GM12875 (cell line): ENCODE data around the gene HLCS.

Experiments
- H3K4me3 ChIP-seq: one replicate; pipeline ENCODE4 v1.5.1; 2011; ENCODE audit warnings: low read depth, low read length, control low read depth
- CTCF ChIP-seq: IDR thresholded peaks from 2 replicates; pipeline ENCODE4 v1.5.1; 2011; ENCODE audit warnings: low read depth, mild to moderate bottlenecking, control low read depth, inconsistent platforms, low read length, moderate library complexity, borderline replicate concordance; ENCODE audit not compliant: insufficient read depth

HLCS gene

GRCh38 chr21:36858320-36858957 is 108.0 kb downstream of the HLCS start:
- no peak for TF ChIP-seq CTCF
- H3K4me3 ChIP-seq: no peak overlapping the region

- no peak for TF ChIP-seq CTCF
- H3K4me3 ChIP-seq: no peak overlapping the region
Observed at GRCh38 chr21:36856643-36857042, 109.8 kb downstream of the HLCS start.

- TF ChIP-seq CTCF: peak; percentile 67
- no peak overlapping the region for H3K4me3 ChIP-seq
Observed at GRCh38 chr21:36854391-36854790, 112.1 kb downstream of the HLCS start.

GRCh38 chr21:36852864-36853263 is 113.6 kb downstream of the HLCS start:
- TF ChIP-seq CTCF: no peak
- no peak overlapping the region for H3K4me3 ChIP-seq

- H3K4me3 ChIP-seq: no peak overlapping the region
- no peak for TF ChIP-seq CTCF
Observed at GRCh38 chr21:36852293-36852692, 114.2 kb downstream of the HLCS start.

- no peak for TF ChIP-seq CTCF
- no peak overlapping the region for H3K4me3 ChIP-seq
Observed at GRCh38 chr21:36851121-36851520, 115.3 kb downstream of the HLCS start.

GRCh38 chr21:36850372-36850771 is 116.1 kb downstream of the HLCS start:
- no peak overlapping the region for H3K4me3 ChIP-seq
- TF ChIP-seq CTCF: no peak
